NCI-H82 treated with DMSO at 0.1 percent for 48 hours (cell line): ENCODE data around the gene LYRM9.
"Not testable (repeated sequence)": the region's sequence is repeated elsewhere in the genome, so short reads cannot be mapped to it uniquely, and the experiment has no call there.

Experiments used
- DNase-seq: peaks from one replicate; lab custom pipeline; 2025; ENCODE audit not compliant: unreplicated experiment; lab: John Stamatoyannopoulos, UW

LYRM9 gene

DNA sequence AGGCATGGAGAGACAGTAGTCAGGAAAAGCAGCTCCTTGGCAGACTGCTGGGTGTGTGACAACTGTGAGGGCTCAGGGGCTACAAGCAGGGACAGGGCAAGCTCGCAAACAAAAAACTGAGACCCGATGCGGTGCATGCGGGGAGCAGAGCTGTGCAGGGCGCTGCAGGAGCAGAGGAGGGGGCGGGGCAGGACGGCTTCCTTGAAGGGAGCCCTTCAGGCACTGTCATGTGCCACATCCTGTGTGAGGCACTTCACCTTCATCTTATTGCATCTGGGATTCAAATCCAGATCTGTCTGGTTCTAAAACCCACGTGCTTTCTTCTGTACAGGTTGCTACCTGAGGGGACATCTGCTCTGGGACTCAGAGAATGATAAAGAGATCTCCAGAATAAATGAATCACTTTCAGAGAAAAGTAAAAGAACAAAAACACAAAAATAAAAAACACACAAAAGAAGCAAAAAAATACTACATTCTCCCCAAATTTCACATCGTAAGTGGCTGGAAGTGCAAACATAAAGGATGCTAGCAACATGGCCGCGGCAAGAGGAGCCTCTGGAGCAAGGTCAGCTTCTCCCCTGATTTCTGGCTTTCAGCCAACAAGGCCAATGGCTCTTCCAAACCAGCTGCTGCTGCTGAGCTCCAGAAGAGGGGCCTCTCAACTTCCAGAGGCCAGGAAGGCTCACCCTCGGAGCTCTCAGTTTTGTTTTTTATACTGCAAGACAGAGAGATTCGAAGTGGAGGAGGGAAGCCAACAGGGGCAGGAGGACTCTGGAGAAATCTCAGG is 14.2 kb downstream of the LYRM9 start:
- peak; percentile 53 for DNase-seq

DNA sequence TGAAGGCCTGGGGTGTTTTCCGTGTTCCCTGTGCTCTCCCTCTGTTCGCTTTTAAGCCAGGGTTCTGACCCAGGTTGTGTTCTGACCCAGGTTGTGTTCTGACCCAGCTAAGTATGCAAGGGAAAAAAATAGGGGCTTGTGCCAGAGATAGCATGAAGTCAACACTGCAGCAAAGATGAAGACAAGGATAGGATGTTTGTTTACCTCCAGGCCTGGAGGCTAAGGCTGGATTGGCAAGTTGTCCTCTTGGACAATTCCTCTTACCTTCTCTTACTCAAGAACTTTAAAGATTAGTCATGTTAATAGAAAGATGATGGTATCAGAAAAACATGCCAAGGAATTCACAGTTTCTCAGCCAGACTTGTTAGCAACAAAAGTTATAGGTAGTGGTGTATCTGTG is 19.4 kb downstream of the LYRM9 start:
- DNase-seq = no peak

DNA sequence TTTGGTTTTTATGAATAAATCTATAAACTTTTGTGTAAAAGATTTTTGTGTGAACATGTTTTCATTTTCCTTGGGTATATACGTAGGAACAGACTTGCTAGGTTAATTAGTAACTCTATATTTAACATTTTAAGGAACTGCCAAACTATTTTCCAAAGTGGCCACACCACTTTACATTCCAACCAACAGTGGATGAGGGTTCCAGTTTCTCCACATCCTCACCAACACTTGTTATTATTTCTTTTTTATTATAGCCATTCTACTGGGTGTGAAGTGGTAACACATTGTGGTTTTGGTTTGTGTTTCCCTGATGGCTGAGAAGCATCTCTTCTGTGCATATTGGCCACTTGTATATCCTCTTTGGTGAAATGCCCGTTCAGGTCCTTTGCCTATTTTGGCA is 20.0 kb downstream of the LYRM9 start:
- DNase-seq = no peak

GRCh38 chr17:27872776-27873175 is 20.4 kb downstream of the LYRM9 start:
- DNase-seq = no peak

- no peak for DNase-seq
Observed at GRCh38 chr17:27871407-27871806, 21.8 kb downstream of the LYRM9 start.

DNA sequence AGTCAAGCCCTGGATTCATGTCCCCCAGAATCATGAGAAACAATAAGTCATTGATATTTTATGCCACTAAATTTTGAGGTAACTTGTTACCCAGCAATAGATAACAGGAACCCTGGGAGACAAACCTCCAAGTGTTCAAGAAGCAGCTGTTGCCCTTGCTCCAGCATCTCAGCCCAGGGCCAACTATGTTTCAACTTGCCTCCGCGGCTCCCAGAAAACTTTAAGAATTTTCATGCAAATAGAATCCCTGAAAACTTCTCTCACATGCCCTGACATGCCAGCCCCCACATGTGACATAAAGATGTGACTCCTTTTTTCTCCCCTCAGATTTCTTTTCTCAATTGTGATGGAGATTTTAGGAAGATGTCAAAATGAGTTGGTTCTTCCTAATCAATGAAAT is 22.8 kb downstream of the LYRM9 start:
- DNase-seq = no peak

DNA sequence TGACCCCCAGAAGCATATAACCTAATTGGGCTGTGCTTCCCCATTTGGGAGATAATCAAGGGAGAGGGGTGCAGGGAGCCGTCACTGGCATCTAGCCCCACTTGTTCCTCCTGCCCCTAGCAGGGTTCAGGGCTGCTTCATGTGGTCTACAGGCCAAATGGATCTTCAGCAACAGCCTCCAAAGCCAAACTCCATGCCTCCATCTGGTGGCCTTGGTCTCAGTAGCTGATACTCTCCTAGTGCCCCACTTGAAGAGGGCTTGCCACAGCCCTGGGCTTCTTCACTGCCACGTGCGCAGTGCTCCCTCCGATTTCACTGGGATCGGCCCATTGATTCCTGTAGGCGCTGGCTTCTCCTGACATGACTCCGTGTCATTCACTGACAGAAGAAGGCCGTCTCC is 24.6 kb downstream of the LYRM9 start:
- no peak for DNase-seq

GRCh38 chr17:27862840-27863239 is 30.3 kb downstream of the LYRM9 start:
- no peak for DNase-seq

DNA sequence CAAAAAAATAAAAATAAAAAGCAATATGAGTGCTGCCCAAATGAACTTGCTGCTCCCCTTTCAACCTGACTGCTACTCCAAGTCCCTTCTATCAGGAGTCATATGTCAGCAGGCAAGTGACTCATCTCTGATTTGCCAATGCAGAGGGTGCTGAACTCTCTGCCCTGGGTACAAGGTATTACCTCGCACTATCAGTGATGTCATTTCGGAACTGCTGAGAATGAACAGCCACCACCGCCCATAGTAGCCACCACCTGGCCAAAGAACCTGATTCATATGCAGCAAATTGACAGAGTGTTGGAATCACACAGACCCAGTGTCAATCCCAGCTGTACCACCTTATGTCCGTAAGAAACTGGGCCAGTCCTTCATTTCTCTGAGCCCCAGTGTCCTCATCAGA is 31.2 kb downstream of the LYRM9 start:
- no peak for DNase-seq

- no peak for DNase-seq
Observed at GRCh38 chr17:27860971-27861664, 32.0 kb downstream of the LYRM9 start.

DNA sequence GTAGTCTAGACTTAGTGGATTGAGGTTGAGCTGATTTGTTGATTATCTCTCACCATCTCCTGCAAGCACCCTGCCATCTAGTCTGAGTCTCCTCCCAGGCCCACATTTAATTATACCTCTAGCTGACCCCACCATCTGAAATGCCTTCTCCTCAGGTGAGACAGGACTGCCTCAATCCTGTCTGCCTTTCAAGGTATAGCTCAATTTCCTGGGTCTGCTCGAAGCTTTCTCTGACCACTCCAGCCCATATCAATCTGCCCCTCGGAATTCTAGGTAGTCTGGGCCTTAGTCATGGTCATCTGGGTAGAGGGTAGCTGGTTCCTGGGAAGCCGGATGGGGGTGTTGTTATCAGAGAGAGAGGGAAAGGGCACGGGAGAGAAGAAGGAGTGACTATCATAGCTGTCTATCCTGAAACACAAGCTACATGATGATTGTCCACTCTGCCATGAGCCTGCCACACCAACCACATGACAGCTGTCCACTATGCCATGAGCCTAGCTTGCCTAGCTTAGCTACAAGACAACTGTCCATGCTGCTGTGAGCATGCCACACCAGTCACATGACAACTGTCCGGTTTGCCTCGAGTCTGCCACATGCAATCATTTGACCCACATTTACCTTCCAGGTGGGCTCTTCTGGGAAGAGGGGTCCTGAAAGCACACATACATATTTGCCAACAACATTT is 34.4 kb downstream of the LYRM9 start:
- DNase-seq = no peak

DNA sequence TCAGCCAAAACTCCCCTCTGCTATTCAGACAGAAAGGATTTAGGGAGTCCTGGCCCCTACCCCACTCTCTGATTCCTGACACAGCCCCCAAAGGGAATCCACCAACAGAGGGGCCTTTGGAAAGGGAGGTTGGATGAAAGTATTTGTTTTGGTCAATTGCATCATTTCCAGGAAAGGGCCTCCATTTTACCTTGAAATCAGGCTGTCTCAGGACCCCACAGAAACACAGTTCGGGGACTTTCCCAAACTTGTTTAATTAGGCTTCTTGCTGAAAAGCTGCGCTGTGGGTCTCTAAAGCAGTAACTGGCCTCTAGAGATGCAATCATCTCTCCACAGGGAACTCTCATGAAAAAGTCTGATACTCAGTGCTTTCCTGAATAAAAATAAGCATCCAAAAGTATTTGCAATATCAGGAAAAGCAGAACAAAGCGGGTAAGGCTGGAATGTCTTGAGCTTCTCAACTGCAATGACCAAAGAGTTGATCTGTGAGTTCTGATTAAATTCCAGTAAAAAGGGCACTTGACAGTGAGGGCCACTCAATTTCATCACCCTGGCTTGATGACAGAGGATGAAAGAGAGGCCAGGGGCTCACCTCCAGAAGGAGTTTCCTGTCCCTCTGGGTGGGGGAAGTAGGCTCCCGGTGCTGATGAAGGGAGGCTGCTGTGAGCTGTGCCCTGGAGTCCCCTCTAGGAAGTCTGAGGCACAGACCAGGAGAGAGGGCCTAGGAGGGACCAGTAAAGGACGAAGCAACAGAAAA is 36.3 kb downstream of the LYRM9 start:
- no peak for DNase-seq

- DNase-seq = no peak
Observed at GRCh38 chr17:27855454-27855853, 37.7 kb downstream of the LYRM9 start.

DNA sequence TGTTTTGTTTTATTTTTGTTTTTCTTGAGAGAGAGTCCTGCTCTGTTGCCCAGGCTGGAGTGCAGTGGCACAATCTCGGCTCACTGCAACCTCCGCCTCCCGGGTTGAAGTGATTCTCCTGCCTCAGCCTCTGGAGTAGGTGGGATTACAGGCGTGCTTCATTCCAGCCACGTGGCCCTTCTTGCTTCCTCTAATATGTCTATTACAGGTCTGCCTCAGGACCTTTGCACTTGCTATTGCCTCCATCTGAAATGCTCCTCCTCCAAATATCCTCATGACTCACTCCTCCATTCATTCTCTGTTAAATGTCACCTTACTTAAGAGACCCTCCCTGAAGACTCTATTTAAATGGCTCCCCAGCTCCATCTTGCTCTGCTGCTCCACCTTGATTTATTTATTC is 39.0 kb downstream of the LYRM9 start:
- no peak for DNase-seq

DNA sequence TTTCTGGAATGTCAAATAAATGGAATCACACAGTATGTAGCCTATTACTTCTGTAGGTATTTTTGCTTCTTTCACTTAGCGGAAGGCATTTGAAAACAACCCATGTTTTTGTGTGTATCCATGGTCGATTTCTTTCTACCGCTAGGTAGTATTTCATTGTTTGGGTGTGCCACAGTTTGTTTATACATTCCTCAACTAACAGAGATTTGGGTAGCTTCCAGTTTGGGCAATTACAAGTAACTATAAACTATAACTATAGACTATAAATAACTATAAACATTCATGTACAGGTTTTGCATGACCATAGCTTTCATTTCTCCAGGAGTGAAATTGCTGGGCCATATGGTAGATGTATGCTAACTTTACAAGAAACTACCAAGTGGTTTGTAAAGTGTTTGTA is 40.1 kb downstream of the LYRM9 start:
- no peak for DNase-seq

- DNase-seq = no peak
Observed at GRCh38 chr17:27849474-27850185, 43.5 kb downstream of the LYRM9 start.

GRCh38 chr17:27848931-27849330 is 44.2 kb downstream of the LYRM9 start:
- DNase-seq = peak; percentile 24

DNA sequence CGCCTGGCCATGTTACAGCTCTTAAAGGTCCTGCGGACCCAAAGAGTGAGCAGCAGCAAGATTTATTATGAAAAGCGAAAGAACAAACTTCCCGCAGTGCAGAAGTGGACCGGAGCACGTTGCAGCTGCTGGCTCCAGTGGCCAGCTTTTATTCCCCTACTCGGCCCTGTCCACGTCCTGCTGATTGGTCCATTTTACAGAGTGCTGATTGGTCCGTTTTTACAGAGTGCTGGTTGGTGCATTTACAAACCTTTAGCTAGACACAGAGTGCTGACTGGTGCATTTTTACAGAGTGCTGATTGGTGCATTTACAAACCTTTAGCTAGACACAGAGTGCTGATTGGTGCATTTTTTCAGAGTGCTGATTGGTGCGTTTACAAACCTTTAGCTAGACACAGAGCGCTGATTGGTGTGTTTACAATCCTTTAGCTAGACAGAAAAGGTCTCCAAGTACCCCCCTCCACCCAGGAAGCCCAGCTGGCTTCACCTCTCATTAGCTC is 46.3 kb downstream of the LYRM9 start:
- not testable (repeated sequence) for DNase-seq

- DNase-seq = no peak
Observed at GRCh38 chr17:27846042-27846655, 47.0 kb downstream of the LYRM9 start.
